Esophagus squamous epithelium (tissue), 4 donors: ENCODE data around the gene AFF3.

Source experiments
- CTCF ChIP-seq, 6 experiments: fragments of 450-650 bp in 4 of 6; fragments of 200-600 bp in 2 of 6; sonication (generic) in 2 of 6; IDR thresholded peaks; one replicate each; pipeline ENCODE4 v1.5.1; 2016 to 2019; ENCODE audit warnings: antibody characterized with exemption in 6 of 6, mild to moderate bottlenecking in 4 of 6, moderate library complexity in 4 of 6
- POLR2A ChIP-seq, 4 donors: fragments of 450-650 bp; IDR thresholded peaks; one replicate each; pipeline ENCODE4 v1.6.1; 2017; ENCODE audit warnings: antibody characterized with exemption in 4 of 4, mild to moderate bottlenecking in 4 of 4, moderate library complexity in 3 of 4

DNA sequence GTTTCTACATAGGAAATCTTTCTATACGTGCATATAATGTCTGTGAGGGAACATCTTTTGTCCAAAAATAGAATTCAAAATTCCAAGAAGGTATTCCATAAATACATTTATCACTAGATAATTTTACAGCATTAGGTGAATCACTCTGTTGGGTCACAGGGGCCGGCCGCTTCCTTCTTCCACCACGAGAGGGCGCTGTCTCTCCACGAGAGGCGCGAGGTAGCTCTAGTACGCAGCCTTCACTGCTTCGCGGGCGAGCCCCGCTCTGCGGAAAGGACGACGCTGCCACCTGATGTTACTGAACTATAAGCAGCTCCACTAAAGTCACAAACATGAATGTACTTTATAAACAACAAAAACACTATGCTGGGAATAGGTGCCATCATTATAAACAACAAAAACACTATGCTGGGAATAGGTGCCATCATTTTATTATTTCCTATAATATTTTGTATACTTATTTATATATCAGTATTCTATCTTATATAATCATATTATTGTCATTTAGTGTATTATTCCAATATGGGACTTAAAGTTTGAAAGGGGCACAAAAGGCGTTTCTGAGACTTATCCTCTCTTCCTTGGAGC is 583.2 kb downstream of the AFF3 start:
- TF ChIP-seq CTCF (IDR thresholded peaks at IDR 0.05) (peak; percentile 96 to 99 (median 98)), POLR2A (IDR thresholded peaks at IDR 0.05) (no peak)
